A549 (cell line): ENCODE data around the gene PRMT3. TPM values are rescaled to one million over a fixed set of nuclear protein-coding genes. Genes with fewer than 3 reads are reported as not detected.

ENCODE experiments used
- ATAC-seq, 2 experiments: fragments of 200-7000 bp in 1 of 2; fragments of >200 bp in 1 of 2; cut with Nextera tagmentation in 1 of 2; cut with Tn5 transposase in 1 of 2; 3 replicates each; pipeline versions ENCODE4 v1.8.0 to v1.9.1; 2018 to 2020; ENCODE audit warnings: mild to moderate bottlenecking in 1 of 2, moderate library complexity in 1 of 2
- CTCF ChIA-PET: fragments of 300-600 bp; sonication (Branson Sonifier 250); formaldehyde crosslinking; extraction: SDS; loops from one replicate; lab custom pipeline; 2021; ENCODE audit warnings: antibody characterized with exemption, inconsistent platforms; lab: Yijun Ruan, JAX
- POLR2A ChIA-PET: fragments of 350-600 bp; formaldehyde crosslinking; extraction: SDS; loops from one replicate; lab custom pipeline; 2021; ENCODE audit warnings: antibody characterized with exemption, inconsistent platforms; lab: Yijun Ruan, JAX
- DNase-seq, 2 experiments: peaks; one replicate each; pipeline versions ENCODE4 v3.0.0 to v3.0.0-alpha.2; 2011 to 2016; ENCODE audit warnings: low read depth in 1 of 2, low spot score in 1 of 2
- FAIRE-seq: peaks from 2 replicates; lab custom pipeline; 2011; peaks lifted over from hg19 to GRCh38; lab: Jason Lieb, UNC
- H3K27ac ChIP-seq, 2 experiments: fragments of >200 bp; sonication (Bioruptor Twin); formaldehyde crosslinking; 3 replicates each; pipeline ENCODE4 v1.5.1; 2016 to 2017
- H3K4me1 ChIP-seq: fragments of >200 bp; sonication (Bioruptor Twin); formaldehyde crosslinking; 3 replicates; pipeline ENCODE4 v1.6.1; 2016
- H3K4me2 ChIP-seq: fragments of >200 bp; sonication (Bioruptor Twin); formaldehyde crosslinking; 3 replicates; pipeline ENCODE4 v1.6.1; 2016
- H3K4me3 ChIP-seq: fragments of >200 bp; sonication (Bioruptor Twin); formaldehyde crosslinking; 3 replicates; pipeline ENCODE4 v1.5.1; 2016
- H3K9me3 ChIP-seq: fragments of >200 bp; sonication (Bioruptor Twin); formaldehyde crosslinking; 3 replicates; pipeline ENCODE4 v1.6.1; 2016
- ATOH8 ChIP-seq: fragments of 250-450 bp; sonication (Bioruptor Pico); IDR thresholded peaks from 2 replicates; pipeline ENCODE4 v1.5.0; 2020; ENCODE audit warnings: low read depth, mild to moderate bottlenecking, moderate library complexity
- BHLHE40 ChIP-seq: IDR thresholded peaks from 2 replicates; pipeline ENCODE4 v1.6.1; 2012; ENCODE audit warnings: low read depth, low read length, inconsistent platforms
- CEBPB ChIP-seq, 2 experiments: fragments of >200 bp in 1 of 2; sonication (Bioruptor Twin) in 1 of 2; formaldehyde crosslinking in 1 of 2; IDR thresholded peaks; 2 replicates each; pipeline ENCODE4 v1.6.1; 2012 to 2016
- CHD2 ChIP-seq: fragments of 150-350 bp; IDR thresholded peaks from 2 replicates; pipeline ENCODE4 v1.6.1; 2014; ENCODE audit warnings: low read length; ENCODE audit not compliant: partially characterized antibody
- CHD4 ChIP-seq: fragments of 200-600 bp; sonication (generic); IDR thresholded peaks from 2 replicates; pipeline ENCODE4 v1.6.1; 2016; ENCODE audit warnings: antibody characterized with exemption, mild to moderate bottlenecking, borderline replicate concordance
- EHF ChIP-seq: fragments of 250-450 bp; sonication (Bioruptor Pico); IDR thresholded peaks from 2 replicates; pipeline ENCODE4 v1.5.0; 2020; ENCODE audit warnings: mild to moderate bottlenecking
- ELK1 ChIP-seq: fragments of 150-350 bp; IDR thresholded peaks from 2 replicates; pipeline ENCODE4 v1.6.1; 2014; ENCODE audit warnings: low read depth, mild to moderate bottlenecking, low read length
- FOSL2 ChIP-seq, 2 experiments: fragments of 450-650 bp in 1 of 2; fragments of >200 bp in 1 of 2; sonication (Bioruptor Twin) in 1 of 2; formaldehyde crosslinking; IDR thresholded peaks; 2 replicates each; pipeline versions ENCODE4 v1.5.0 to v1.6.1; 2016 to 2020; ENCODE audit warnings: mild to moderate bottlenecking in 1 of 2, moderate library complexity in 1 of 2
- GATA3 ChIP-seq: IDR thresholded peaks from 2 replicates; pipeline ENCODE4 v1.6.1; 2012; ENCODE audit warnings: borderline replicate concordance
- HES2 ChIP-seq: fragments of >200 bp; sonication (Bioruptor Twin); formaldehyde crosslinking; IDR thresholded peaks from 2 replicates; pipeline ENCODE4 v1.6.1; 2016
- HEYL ChIP-seq: fragments of 250-450 bp; sonication (Bioruptor Pico); IDR thresholded peaks from 2 replicates; pipeline ENCODE4 v1.8.0; 2021; ENCODE audit warnings: mild to moderate bottlenecking, moderate library complexity
- HMGXB4 ChIP-seq: fragments of 250-450 bp; sonication (Bioruptor Pico); IDR thresholded peaks from 2 replicates; pipeline ENCODE4 v1.5.0; 2021; ENCODE audit warnings: mild to moderate bottlenecking, moderate library complexity, borderline replicate concordance
- KDM5A ChIP-seq: fragments of 200-600 bp; sonication (generic); IDR thresholded peaks from 2 replicates; pipeline ENCODE4 v1.6.1; 2016; ENCODE audit warnings: antibody characterized with exemption, mild to moderate bottlenecking
- MAX ChIP-seq: IDR thresholded peaks from 2 replicates; pipeline ENCODE4 v1.6.1; 2012
- MAZ ChIP-seq: fragments of 150-350 bp; IDR thresholded peaks from 2 replicates; pipeline ENCODE4 v1.6.1; 2014; ENCODE audit warnings: antibody characterized with exemption, low read depth, low read length, borderline replicate concordance
- MYC ChIP-seq: IDR thresholded peaks from 2 replicates; pipeline ENCODE4 v1.6.1; 2012; ENCODE audit warnings: mild to moderate bottlenecking, inconsistent platforms, low read length, improper control_type of control experiment, borderline replicate concordance
- NFE2L2 ChIP-seq: fragments of 150-350 bp; conservative IDR thresholded peaks from 2 replicates; pipeline ENCODE4 v1.6.1; 2014; ENCODE audit warnings: low read length
- NPAS2 ChIP-seq: fragments of 250-450 bp; sonication (Bioruptor Pico); IDR thresholded peaks from 2 replicates; pipeline ENCODE4 v1.8.0; 2022; ENCODE audit warnings: mild to moderate bottlenecking, moderate library complexity, borderline replicate concordance
- PBX3 ChIP-seq: IDR thresholded peaks from 2 replicates; pipeline ENCODE4 v1.6.1; 2012
- PHF8 ChIP-seq: fragments of 200-600 bp; sonication (generic); IDR thresholded peaks from 2 replicates; pipeline ENCODE4 v1.6.1; 2016; ENCODE audit warnings: low read depth, mild to moderate bottlenecking, antibody characterized with exemption, moderate library complexity, borderline replicate concordance
- POLR2A ChIP-seq: IDR thresholded peaks from 2 replicates; pipeline ENCODE4 v1.6.1; 2012; ENCODE audit warnings: mild to moderate bottlenecking, low read length
- POLR2AphosphoS2 ChIP-seq: conservative IDR thresholded peaks from 2 replicates; pipeline ENCODE4 v1.6.1; 2012; ENCODE audit warnings: low read length, improper control_type of control experiment, inconsistent platforms
- RCOR1 ChIP-seq: fragments of 150-350 bp; IDR thresholded peaks from 2 replicates; pipeline ENCODE4 v1.6.1; 2014; ENCODE audit warnings: antibody characterized with exemption, low read length, low read depth
- RNF2 ChIP-seq: fragments of 200-600 bp; sonication (generic); IDR thresholded peaks from 2 replicates; pipeline ENCODE4 v1.6.1; 2016; ENCODE audit warnings: low read depth, mild to moderate bottlenecking, antibody characterized with exemption, moderate library complexity, borderline replicate concordance
- SREBF2 ChIP-seq: fragments of 450-650 bp; IDR thresholded peaks from 2 replicates; pipeline ENCODE4 v1.6.1; 2014; ENCODE audit warnings: mild to moderate bottlenecking, moderate library complexity
- TFCP2L1 ChIP-seq: fragments of 250-450 bp; sonication (Bioruptor Pico); IDR thresholded peaks from 2 replicates; pipeline ENCODE4 v1.5.0; 2021; ENCODE audit warnings: mild to moderate bottlenecking
- USF2 ChIP-seq: fragments of 450-650 bp; IDR thresholded peaks from 2 replicates; pipeline ENCODE4 v1.6.1; 2014; ENCODE audit warnings: antibody characterized with exemption
- WGBS: methylation state at CpG from one replicate; pipeline ENCODE4 v1.1.6; 2017; ENCODE audit errors: missing lambda C conversion rate; 5-methylcytosine and 5-hydroxymethylcytosine counted together
- polyA minus RNA-seq: library from RNA; depleted of rRNA, polyadenylated mRNA; stranded (reverse); fragments of >200 nt; gene quantifications from 2 replicates; pipeline ENCODE4 v1.2.3, GENCODE V29; 2011; rRNA and poly(A)+ RNA removed
- polyA plus RNA-seq, 4 experiments: library from polyadenylated mRNA; depleted of rRNA in 3 of 4; stranded (reverse); fragments of >200 nt; fragmentation: RNase III in 1 of 4; extraction: RNeasy Plus Mini Kit Qiagen cat#74134 plus additional on column Dnase treatment in 1 of 4; gene quantifications; 2 replicates in 3 of 4; 3 replicates in 1 of 4; pipeline ENCODE4 v1.2.3, GENCODE V29; 2011 to 2017

Gene PRMT3
- 40.9 and 53.9 TPM in 2 replicates for polyA plus RNA-seq (2011; rRNA removed)
- polyA plus RNA-seq (2012; cell fraction: cytosol; rRNA removed): 19.1 and 20.3 TPM in 2 replicates
- 12.6 and 13.3 TPM in 2 replicates for polyA plus RNA-seq (2012; cell fraction: nucleus; rRNA removed)
- 32.4 to 37.2 TPM (median 34.6 TPM) in 3 replicates for polyA plus RNA-seq (2017; fragmentation: RNase III; extraction: RNeasy Plus Mini Kit Qiagen cat#74134 plus additional on column Dnase treatment)
- polyA minus RNA-seq: 15.7 and 22.9 TPM in 2 replicates

GRCh38 chr11:20387261-20388095 lies at the start of gene PRMT3:
Gene PRMT3 (plus strand): TSS chr11:20387716. CDS start chr11:20387747, 31 bp downstream.
- ChIA-PET CTCF (interaction anchor here (0.7 to 2.0 kb wide), 11 partner anchors 9 to 222 kb away, joined by 3 to 8 read pairs (median 4); partner anchors contain the start of gene HTATIP2), POLR2A (interaction anchor here (1.2 kb wide), 1 partner anchor 20 kb away, joined by 3 read pairs; no protein-coding TSS in a partner anchor)
- Histone ChIP-seq H3K4me2 (peak within 1 kb of the TSS; percentile 97), H3K4me3 (peak within 1 kb of the TSS; percentile 87), H3K4me1 (peaks cover 10% of the 10 kb centered on the region; the same call in 2 of the 3 replicates), H3K27ac (peak within 1 kb of the TSS; percentile 96 to 97), H3K9me3 (no peaks in the 10 kb centered on the region)
- DNase-seq: peak; percentile 92 to 96
- WGBS: 2% methylated on average over 61 of the region's 96 CpGs
- peak; percentile 85 to 89 for ATAC-seq
- peak; percentile 7 for FAIRE-seq
- TF ChIP-seq MYC (peak; percentile 99), ATOH8 (CRISPR knock-in tag) (0 out of 2 replicates have a peak, but pooled peaks have one; percentile 29), POLR2A (peak; percentile 71), FOSL2 (IDR thresholded peaks at IDR 0.05) (no peak), FOSL2 (CRISPR knock-in tag; IDR thresholded peaks at IDR 0.05) (0 out of 2 replicates have a peak, but pooled peaks have one; percentile 5), MAZ (0 out of 2 replicates have a peak, but pooled peaks have one; percentile 17), CHD2 (no peak), CEBPB (IDR thresholded peaks at IDR 0.05) (peak in 1 of 2 experiments; percentile 29; a peak in 1 of 4 replicates), HEYL (CRISPR knock-in tag) (no peak), USF2 (peak; percentile 97), EHF (no peak), KDM5A (peak; percentile 60; the same call in 1 of the 2 replicates), PHF8 (peak; percentile 78), TFCP2L1 (CRISPR knock-in tag) (peak; percentile 39; the same call in 1 of the 2 replicates), HMGXB4 (CRISPR knock-in tag) (peak; percentile 92; the same call in 1 of the 2 replicates), SREBF2 (no peak), NFE2L2 (no peak), GATA3 (peak; percentile 53), POLR2AphosphoS2 (no peak), PBX3 (no peak), HES2 (no peak), MAX (peak; percentile 97), RCOR1 (no peak), BHLHE40 (peak; percentile 75), ELK1 (no peak), NPAS2 (CRISPR knock-in tag) (no peak), RNF2 (no peak), CHD4 (no peak)
